Epithelial cell of prostate (primary cell): Measurements from ENCODE around the gene MLST8.
"Not testable (repeated sequence)": the region's sequence is repeated elsewhere in the genome, so short reads cannot be mapped to it uniquely, and the experiment has no call there.

Experiments
- DNase-seq: peaks from one replicate; pipeline ENCODE4 v3.0.0-alpha.2; 2011; ENCODE audit warnings: low read depth, low spot score
- H3K27ac ChIP-seq: fragments of 450-650 bp; 2 replicates; pipeline ENCODE4 v1.5.1; 2017; ENCODE audit warnings: mild to moderate bottlenecking

The MLST8 gene

GRCh38 chr16:2188395-2188794 lies 16.9 kb upstream of the MLST8 start:
- H3K27ac ChIP-seq = no peak overlapping the region
- DNase-seq = no peak

- no peak for DNase-seq
- H3K27ac ChIP-seq = no peak overlapping the region
Measured at GRCh38 chr16:2189252-2189893, 15.9 kb upstream of the MLST8 start.

GRCh38 chr16:2190002-2190658 lies 15.1 kb upstream of the MLST8 start:
- no peak overlapping the region for H3K27ac ChIP-seq
- DNase-seq = no peak

- H3K27ac ChIP-seq = no peak overlapping the region
Measured at GRCh38 chr16:2190659-2191445, 14.4 kb upstream of the MLST8 start.

GRCh38 chr16:2191446-2191706 lies 13.9 kb upstream of the MLST8 start:
- DNase-seq = no peak
- H3K27ac ChIP-seq = no peak overlapping the region

More at GRCh38 chr16:2190659-2191445, 14.4 kb upstream of the MLST8 start:
- no peak for DNase-seq

GRCh38 chr16:2194166-2194834 lies 11.0 kb upstream of the MLST8 start:
- H3K27ac ChIP-seq = no peak overlapping the region
- no peak for DNase-seq

- no peak overlapping the region for H3K27ac ChIP-seq
- peak; percentile 24 for DNase-seq
Measured at GRCh38 chr16:2194852-2195321, 10.4 kb upstream of the MLST8 start.

- H3K27ac ChIP-seq = no peak overlapping the region
- DNase-seq = no peak
Measured at GRCh38 chr16:2195322-2196161, 9.7 kb upstream of the MLST8 start.

GRCh38 chr16:2196162-2196980 lies 8.9 kb upstream of the MLST8 start, which contains the start of gene CASKIN1:
Gene CASKIN1, minus strand, starts transcription at chr16:2196605. Its CDS starts 173 bp downstream, at chr16:2196432.
- DNase-seq = no peak
- H3K27ac ChIP-seq = no peak within 1 kb of the TSS

- DNase-seq = no peak
- no peak overlapping the region for H3K27ac ChIP-seq
Measured at GRCh38 chr16:2196981-2197511, 8.2 kb upstream of the MLST8 start.

- DNase-seq = no peak
- no peak overlapping the region for H3K27ac ChIP-seq
Measured at GRCh38 chr16:2197765-2198164, 7.5 kb upstream of the MLST8 start.

GRCh38 chr16:2198283-2198682 lies 7.0 kb upstream of the MLST8 start:
- H3K27ac ChIP-seq = no peak overlapping the region
- no peak for DNase-seq

- H3K27ac ChIP-seq = no peak overlapping the region
Measured at GRCh38 chr16:2199095-2199494, 6.2 kb upstream of the MLST8 start.

GRCh38 chr16:2199621-2200139 lies 5.6 kb upstream of the MLST8 start:
- no peak overlapping the region for H3K27ac ChIP-seq
- no peak for DNase-seq

More at GRCh38 chr16:2199095-2199494, 6.2 kb upstream of the MLST8 start:
- DNase-seq = no peak

GRCh38 chr16:2200313-2200712 lies 4.9 kb upstream of the MLST8 start:
- no peak for DNase-seq
- H3K27ac ChIP-seq = no peak overlapping the region

- not testable (repeated sequence) for DNase-seq, H3K27ac ChIP-seq
Measured at GRCh38 chr16:2203119-2203688, 2.0 kb upstream of the MLST8 start.

GRCh38 chr16:2204416-2205103 lies 694 bp upstream of the MLST8 start:
- peak overlapping the region; percentile 74 for H3K27ac ChIP-seq
- no peak for DNase-seq

GRCh38 chr16:2205967-2206313 lies 686 bp downstream of the MLST8 start:
- peak overlapping the region; percentile 74 for H3K27ac ChIP-seq

More at GRCh38 chr16:2205967-2206313, 686 bp downstream of the MLST8 start:
- DNase-seq = no peak
